Activated CD4-positive, CD25-positive, alpha-beta regulatory T cell treated with anti-CD3 and anti-CD28 coated beads, Interleukin-2, amount 50 U/mL, for 16 hours (primary cell): Measurements from ENCODE around the gene ERN2.
"Not testable (repeated sequence)": the region's sequence is repeated elsewhere in the genome, so short reads cannot be mapped to it uniquely, and the experiment has no call there.

Experiments used
- DNase-seq: peaks from one replicate; pipeline ENCODE4 v3.0.0-alpha.2; 2020; ENCODE audit warnings: low read depth, low spot score

ERN2 gene

DNA sequence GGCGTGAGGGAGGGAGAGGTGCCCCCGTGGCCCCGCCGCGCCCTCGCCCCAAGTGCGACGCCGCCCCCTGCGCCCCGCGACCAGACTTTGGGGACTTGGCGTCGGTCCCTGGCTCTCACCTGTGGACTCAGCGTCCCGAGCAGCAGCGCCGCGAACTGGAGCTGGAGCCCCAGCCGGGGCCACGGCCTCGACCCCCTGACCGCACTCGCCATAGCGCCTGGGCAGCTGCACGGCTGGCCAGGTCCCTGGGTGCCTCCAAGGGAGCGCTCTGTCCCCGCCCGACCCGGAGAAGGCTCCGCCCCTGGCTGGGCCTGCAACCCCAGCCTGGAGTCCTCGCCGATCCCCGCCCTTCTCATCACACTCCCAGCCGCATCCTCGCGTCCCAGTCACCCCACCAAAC is at the start of gene ERN2:
Gene ERN2, minus strand, starts transcription at position 247 of the 400 bp plus-strand sequence. Its CDS starts 35 bp downstream, at position 212.
- no peak for DNase-seq

DNA sequence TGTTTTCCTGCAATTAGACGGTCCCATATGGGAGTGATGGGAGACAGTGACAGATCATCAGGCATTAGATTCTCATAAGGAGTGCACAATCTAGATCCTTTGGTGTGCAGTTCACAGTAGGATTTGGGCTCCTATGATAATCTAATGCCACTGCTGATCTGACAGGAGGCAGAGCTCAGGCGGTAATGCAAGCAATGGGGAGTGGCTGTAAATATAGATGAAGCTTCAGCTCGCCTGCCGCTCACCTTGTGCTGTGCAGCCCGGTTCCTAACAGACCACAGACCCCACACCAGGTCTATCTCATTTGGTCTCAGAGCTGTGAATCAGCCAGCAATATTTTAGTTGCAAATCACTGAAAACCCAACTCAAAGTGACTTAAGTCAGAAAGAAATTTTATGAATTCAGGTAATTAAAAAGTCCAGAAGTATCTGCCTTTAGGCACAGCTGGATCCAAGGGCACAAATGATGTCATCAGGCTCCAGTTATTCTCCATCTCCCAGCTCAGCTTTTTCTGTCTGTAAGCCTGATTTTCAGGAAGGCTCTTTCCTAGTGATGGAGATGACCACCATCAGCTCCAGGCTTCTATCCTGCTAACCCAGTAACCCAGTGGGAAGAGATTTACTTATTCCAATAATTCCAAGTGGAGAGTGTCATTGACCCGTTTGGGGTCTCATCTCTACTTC is 45.1 kb upstream of the ERN2 start:
- no peak for DNase-seq

DNA sequence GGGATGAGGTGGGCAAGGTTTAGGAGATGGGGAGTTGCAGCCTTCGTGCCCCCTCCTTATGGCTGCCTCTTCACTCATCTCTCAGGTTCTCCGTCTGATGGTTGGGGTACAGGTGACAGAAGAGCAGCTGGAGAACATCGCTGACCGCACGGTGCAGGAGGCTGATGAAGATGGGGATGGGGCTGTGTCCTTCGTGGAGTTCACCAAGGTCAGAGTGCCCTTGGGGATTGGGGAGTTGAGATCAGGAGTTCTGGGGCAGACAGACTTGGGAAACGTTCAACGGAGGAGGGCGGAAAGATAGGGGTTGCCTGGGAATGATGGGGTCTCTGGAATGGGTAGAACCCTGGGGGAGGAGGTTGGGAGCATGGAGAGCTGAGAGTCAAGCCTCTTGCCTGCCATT is 44.1 kb upstream of the ERN2 start:
- DNase-seq: no peak

- DNase-seq: no peak
Observed at GRCh38 chr16:23755484-23755809, 42.4 kb upstream of the ERN2 start.

GRCh38 chr16:23754594-23755483 is 41.8 kb upstream of the ERN2 start, which contains the start of gene CHP2:
Gene CHP2, plus strand, starts transcription at chr16:23755026. Its CDS starts 24 bp downstream, at chr16:23755050.
- no peak for DNase-seq

DNA sequence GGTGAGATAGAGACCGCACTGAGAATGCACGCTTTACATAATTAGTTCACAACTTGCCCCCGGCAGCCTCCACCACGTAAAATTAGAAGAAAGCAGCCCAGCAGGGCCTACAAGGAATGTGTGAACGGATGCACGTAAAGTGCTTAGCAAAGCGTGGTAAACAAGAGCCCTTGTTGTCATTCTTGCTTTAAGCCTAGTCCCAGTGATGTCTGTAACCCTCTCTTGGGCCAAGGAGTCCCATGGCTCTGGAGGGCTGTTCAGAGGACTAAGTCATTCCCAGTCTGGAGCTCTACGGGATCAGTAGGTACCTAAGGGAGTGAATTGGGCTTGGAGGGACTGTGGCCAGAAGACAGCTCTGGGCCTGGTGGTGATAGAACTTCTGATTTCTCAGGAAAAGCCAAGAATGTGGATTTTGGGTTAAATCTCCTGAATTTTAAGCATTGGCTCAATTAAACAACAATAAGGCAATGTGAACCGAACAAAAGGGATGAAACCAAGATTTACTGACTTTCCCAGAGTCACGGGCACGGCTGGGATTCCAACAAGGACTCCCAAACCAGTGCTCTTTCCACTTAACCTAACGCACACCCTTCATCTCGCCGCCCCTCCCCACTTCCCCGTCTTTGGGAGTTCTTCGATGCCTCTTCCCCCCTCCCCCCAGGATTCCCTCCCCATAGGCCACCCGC is 41.0 kb upstream of the ERN2 start:
- DNase-seq: no peak

GRCh38 chr16:23751053-23751452 is 38.0 kb upstream of the ERN2 start:
- not testable (repeated sequence) for DNase-seq

GRCh38 chr16:23748630-23749029 is 35.6 kb upstream of the ERN2 start:
- no peak for DNase-seq

DNA sequence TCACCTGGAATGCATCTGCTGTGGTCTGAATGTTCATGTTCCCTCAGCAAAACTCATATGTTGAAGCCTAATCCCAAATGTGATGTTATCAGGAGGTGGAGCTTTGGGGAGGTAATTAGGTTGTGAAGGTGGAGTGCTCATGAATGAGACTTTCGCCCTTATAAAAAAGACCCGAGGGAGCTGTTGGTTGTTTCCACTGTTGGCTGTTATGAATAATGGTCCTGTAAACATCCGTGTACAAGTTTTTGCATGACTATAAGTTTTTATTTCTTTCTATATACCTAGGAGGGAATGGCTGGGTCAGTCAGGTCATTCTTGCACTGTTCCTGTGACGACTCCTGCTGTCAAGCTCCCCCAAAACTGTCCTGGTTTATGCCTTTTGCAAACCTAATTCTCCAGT is 32.2 kb upstream of the ERN2 start:
- DNase-seq: no peak

- no peak for DNase-seq
Observed at GRCh38 chr16:23742766-23743165, 29.7 kb upstream of the ERN2 start.

GRCh38 chr16:23741675-23742303 is 28.8 kb upstream of the ERN2 start:
- DNase-seq: no peak

- DNase-seq: no peak
Observed at GRCh38 chr16:23739516-23739915, 26.5 kb upstream of the ERN2 start.

DNA sequence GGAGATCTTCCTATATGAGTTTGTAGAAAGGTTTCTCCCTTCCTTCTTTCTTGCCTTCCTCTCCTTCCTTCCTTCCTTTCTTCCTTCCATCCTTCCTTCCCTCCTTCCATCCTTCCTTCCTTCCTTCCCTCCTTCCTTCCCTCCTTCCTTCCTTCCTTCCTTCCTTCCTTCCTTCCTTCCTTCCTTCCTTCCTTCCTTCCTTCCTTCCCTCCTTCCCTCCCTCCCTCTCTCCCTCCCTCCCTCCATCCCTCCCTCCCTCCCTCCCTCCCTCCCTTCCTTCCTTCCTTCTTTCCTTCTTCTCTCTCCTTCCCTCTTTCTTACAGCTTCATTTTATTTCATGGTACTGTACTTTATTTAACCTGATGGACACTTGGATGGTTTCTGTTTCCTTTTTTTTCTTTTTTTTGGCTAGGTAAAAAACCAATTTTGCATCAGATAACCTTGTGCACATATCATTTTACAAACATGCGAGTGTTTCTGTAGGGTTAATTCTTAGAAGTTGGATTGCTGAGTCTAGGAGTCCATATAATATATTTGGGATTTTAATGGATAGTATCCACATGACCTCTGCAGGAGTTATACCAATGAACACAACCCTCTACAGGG is 24.5 kb upstream of the ERN2 start:
- DNase-seq: not testable (repeated sequence)

GRCh38 chr16:23734176-23734893 is 21.3 kb upstream of the ERN2 start:
- DNase-seq: no peak

GRCh38 chr16:23729503-23730424 is 16.7 kb upstream of the ERN2 start:
- no peak for DNase-seq

- no peak for DNase-seq
Observed at GRCh38 chr16:23728112-23728477, 15.1 kb upstream of the ERN2 start.

DNA sequence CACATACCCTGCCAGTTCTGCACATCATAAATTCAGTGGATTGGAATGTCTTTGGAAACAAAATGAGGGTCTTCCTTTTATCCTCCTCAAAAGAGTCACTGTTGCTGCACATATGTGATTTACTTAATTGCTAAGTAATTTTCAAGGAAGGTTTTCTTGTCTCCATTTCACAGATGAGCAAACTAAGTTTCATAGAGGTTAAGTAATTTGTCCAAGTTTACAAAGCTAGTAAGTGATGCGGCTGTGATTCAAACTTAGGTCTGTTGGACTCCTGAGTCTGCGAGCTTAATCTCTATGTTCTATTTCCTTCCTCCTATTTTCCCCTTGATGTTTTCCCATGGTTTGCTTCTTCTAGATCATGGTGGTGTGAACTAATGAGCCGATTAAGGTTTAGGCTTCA is 13.7 kb upstream of the ERN2 start:
- no peak for DNase-seq

DNA sequence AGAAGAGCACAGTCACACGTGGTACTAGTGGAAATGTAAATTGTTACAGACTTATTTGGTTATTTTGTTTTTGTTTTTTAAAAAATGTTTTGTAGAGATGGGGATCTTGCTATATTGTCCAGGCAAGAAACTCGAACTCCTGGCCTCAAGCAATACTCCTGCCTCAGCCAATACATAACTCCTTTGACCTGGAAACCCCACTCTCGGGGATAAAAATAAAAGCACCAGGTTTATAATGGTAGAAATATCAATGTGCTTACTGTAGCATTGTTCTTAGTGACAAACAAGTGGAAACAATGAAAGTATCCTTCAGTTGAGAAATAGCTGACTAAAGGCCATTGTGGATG is 11.7 kb upstream of the ERN2 start:
- DNase-seq: no peak

- no peak for DNase-seq
Observed at GRCh38 chr16:23724096-23724784, 11.2 kb upstream of the ERN2 start.
